22Rv1 (cell line): ENCODE measurements around the gene SORCS2.

ENCODE experiments used
- ZFX ChIP-seq: fragments of 450-650 bp; IDR thresholded peaks from 2 replicates; pipeline ENCODE4 v1.6.1; 2017; ENCODE audit warnings: antibody characterized with exemption, borderline replicate concordance
- TF ChIP-seq, protein P1 (sequence below): fragments of 450-650 bp; IDR thresholded peaks from 2 replicates; pipeline ENCODE4 v1.5.1; 2017; ENCODE audit warnings: mild to moderate bottlenecking

DNA sequence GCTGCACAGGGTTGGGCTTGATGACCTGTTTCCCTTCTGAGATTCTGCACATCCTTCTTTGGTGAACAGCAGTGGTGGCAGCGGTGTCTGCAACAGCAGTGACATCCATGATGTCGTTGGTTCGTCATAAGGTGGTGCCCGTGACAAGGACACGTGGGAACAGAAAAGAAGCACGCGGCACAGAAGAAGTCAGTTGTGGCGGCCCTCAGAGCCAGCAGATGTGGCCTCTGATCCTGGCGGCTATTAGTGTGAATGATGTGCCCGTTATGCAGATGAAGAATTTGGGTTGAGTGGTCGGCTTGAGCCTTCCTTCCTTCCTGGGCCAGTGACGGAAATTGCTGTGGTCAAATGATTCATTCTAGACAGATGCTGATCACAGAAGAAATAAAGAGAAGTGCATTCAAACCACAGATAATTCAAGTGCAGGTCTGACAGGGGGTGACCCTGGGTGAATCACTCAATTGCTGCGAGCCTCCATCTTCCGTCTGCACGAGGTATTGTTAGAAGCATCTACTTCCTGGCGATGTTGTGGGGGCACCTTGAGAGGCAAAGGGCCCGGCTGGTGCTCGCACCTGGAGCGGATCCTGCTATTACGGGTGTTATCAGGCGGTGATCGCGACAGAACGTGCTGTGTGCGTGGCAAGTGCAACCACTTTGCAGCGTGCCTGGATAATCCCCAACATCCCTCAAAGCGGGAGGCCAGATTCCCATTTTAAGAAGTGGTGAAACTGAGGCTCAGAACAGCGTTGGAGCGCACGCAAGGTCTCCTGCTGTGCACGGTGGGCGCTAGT, 457.6 kb downstream of the SORCS2 start:
- TF ChIP-seq, protein P1, sequence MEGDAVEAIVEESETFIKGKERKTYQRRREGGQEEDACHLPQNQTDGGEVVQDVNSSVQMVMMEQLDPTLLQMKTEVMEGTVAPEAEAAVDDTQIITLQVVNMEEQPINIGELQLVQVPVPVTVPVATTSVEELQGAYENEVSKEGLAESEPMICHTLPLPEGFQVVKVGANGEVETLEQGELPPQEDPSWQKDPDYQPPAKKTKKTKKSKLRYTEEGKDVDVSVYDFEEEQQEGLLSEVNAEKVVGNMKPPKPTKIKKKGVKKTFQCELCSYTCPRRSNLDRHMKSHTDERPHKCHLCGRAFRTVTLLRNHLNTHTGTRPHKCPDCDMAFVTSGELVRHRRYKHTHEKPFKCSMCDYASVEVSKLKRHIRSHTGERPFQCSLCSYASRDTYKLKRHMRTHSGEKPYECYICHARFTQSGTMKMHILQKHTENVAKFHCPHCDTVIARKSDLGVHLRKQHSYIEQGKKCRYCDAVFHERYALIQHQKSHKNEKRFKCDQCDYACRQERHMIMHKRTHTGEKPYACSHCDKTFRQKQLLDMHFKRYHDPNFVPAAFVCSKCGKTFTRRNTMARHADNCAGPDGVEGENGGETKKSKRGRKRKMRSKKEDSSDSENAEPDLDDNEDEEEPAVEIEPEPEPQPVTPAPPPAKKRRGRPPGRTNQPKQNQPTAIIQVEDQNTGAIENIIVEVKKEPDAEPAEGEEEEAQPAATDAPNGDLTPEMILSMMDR = no peak
- no peak for TF ChIP-seq ZFX
